T1000 (cell line): ENCODE results near the gene SLC25A47.
"Not testable (repeated sequence)": the region's sequence is repeated elsewhere in the genome, so short reads cannot be mapped to it uniquely, and the experiment has no call there.

Experiments
- DNase-seq: peaks from one replicate; lab custom pipeline; 2025; ENCODE audit warnings: mixed read lengths; lab: John Stamatoyannopoulos, UW

SLC25A47 gene

DNA sequence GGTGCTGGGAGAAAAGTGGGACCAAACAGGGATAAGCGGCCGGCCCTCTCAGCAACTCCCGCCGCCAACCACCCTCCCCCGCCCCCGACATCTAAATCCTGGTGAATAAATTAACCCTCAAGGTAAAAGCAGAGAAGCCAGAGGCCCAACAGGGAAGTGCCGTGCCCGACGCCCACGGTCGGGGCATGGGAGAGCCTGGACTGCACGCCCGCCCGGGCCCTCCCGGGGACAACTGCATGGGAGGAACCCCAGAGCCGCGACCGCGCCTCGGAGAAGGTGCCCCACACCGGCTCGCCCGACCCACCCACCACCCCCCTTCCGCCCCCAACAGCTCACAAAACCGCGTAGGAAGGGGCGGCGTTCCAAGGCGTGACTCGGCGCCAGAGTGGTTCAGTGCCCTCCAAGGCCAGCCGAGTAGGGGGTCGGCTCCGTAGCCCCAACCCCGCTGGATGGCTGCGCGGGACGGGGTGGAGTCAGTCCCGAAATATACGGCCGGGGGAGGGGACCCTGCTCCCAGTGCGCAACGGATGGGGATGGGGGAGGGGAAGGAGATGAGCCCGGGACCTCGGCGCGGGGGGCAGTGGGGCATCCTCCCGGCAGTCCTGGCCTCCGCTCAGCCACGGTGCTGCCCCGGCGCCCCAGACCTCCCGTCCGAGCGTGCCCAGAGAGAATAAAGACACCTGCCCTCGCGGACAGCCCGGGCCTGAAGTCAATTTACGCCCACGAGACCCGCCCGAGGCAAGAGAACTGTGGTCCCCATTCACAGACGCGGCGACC is 17.6 kb upstream of the SLC25A47 start:
- no peak for DNase-seq

DNA sequence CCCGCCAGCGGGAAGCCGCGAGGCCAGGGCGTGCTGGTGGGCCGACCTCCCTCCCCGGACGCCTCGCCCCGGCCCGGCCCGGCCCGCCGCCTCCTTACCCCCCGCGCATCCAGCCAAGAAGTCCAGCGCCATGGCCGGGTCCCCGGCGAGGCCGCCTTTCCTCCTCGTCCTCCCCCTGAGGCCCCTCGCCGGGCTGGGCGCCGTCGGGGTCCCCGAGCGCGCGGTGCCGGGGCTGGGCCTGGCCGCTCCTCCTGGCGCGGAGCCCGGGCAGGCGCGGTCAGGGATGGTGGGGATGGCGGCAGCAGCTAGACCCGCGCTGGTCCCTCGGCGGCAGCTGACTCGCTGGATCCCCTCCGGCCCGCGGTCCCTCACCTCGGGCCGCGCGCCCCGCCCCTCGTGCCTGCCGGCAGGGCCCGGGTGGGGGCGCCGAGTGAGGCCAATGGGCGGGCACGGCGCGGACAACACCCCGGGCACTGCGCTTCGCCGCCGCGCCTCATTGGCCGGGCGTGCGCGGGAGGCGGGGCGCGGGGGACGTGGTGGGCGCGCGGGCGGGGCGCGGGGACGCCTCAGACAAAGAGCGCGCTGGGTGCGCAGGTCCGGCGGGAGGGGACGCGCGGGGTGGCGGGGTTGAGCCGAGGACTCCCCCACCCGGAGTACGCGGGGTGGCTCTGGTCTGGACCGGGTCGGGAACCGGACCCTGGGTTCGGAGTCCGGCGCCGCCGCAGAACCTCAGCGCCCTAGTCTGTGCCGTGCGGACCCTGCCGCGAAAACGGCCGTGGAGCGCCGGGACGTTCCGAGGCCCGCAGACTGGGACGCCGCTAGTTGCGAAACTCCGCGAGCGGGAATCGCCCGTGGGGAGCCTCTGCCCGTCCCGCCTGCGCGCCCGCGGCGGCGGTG is 16.8 kb upstream of the SLC25A47 start, which contains the start of gene SLC25A29:
TSS of gene SLC25A29 (minus strand) at position 344 of the 897 bp plus-strand sequence. CDS start at position 132, 212 bp downstream.
- DNase-seq = peak; percentile 67

DNA sequence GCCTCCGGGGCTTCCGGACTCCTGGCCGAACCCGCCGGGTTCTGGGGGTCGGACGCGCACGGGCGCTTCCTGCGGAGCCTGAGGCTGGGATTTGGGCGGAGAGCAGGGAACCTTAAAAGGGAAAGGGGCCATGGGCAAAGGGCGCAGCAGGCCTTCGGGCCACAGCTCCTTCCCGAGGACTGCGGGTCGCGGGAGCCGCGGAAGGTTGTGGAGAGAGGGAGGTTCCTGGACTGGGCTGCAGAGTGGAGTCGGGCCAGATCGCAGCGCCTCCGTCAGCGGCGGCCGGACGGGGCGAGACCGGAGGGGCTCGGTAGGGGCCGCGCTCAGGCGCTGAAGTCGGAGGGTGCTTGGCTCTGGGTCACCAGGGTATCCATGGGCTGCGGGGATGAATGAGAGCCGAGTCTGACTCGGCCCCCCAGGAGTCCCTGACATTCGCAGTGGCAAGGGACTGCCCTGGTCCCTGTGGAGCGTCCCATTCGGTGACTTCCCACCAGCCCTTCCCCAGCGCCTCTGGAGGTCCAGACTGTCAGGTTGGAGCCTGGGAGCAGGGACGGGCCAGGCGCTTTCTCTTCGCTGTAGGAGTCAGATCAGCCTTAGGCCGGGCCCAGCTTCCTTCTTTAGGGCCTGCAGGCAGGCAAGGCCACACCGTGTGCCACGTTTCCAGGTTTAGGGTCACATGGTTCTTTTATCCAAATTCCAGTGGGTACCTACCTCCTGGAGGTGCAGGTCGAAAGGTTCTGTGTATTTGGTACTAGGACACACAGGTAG is 16.0 kb upstream of the SLC25A47 start:
- no peak for DNase-seq

GRCh38 chr14:100307766-100308426 is 15.2 kb upstream of the SLC25A47 start:
- DNase-seq = no peak

DNA sequence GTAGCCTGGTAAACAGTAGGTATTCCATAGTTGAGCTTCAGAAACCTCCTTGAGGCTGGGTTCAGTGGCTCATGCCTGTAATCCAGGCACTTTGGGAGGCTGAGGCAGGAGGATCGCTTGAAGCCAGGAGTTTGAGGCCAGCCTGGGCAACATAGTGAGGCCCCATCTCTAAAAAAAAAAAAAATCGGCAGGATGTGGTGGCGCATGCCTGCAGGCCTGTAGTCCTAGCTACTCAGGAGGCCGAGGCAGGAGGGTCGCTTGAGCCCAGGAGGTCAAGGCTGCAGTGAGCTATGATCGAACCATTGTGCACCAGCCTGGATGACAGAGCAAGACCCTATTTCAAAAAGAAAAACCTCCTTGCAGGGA is 14.7 kb upstream of the SLC25A47 start:
- not testable (repeated sequence) for DNase-seq

GRCh38 chr14:100309028-100309737 is 14.0 kb upstream of the SLC25A47 start:
- DNase-seq = no peak

- not testable (repeated sequence) for DNase-seq
Measured at GRCh38 chr14:100312110-100312876, 10.8 kb upstream of the SLC25A47 start.

- DNase-seq = no peak
Measured at GRCh38 chr14:100312877-100313400, 10.2 kb upstream of the SLC25A47 start.

- DNase-seq = no peak
Measured at GRCh38 chr14:100313464-100314230, 9.5 kb upstream of the SLC25A47 start.

DNA sequence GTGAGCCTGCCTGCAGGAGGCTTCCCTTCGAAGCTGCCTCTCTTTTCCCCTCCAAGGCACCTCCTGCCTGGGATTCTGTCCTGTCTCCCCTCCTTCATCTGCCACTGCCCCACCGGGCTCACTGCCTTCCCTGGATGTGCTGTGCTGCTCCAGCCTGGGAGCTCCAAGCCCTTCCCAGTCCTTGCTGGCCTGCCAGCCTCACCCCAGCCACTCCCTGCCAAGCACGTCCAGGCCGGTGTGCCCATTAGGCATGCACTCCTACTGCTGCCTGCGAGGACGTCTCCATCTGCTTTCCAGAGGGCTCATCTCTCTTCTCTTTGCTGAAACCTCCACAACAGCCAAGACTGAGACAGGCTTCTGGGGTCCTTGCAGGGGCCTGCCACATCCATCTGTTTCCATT is 8.4 kb upstream of the SLC25A47 start:
- DNase-seq = no peak

DNA sequence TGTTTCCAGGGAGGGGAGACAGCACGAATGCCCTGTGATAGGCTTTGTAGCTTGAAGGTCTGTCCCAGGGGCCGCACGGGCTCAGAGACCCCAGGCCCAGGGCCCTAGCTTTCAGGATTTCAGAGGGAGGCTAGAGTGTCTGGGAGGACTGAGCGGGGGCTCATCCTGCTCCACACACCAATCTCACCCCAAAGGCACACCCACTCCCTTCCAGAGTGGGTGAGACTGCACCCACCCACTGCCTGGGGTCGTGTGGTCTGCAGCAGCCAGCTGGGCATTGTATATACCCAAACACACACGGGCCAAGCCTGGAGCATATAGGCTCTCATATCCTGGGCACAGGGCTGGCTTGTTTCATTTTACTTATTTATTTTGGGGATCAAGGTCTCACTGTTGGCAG is 5.8 kb upstream of the SLC25A47 start:
- DNase-seq = no peak

DNA sequence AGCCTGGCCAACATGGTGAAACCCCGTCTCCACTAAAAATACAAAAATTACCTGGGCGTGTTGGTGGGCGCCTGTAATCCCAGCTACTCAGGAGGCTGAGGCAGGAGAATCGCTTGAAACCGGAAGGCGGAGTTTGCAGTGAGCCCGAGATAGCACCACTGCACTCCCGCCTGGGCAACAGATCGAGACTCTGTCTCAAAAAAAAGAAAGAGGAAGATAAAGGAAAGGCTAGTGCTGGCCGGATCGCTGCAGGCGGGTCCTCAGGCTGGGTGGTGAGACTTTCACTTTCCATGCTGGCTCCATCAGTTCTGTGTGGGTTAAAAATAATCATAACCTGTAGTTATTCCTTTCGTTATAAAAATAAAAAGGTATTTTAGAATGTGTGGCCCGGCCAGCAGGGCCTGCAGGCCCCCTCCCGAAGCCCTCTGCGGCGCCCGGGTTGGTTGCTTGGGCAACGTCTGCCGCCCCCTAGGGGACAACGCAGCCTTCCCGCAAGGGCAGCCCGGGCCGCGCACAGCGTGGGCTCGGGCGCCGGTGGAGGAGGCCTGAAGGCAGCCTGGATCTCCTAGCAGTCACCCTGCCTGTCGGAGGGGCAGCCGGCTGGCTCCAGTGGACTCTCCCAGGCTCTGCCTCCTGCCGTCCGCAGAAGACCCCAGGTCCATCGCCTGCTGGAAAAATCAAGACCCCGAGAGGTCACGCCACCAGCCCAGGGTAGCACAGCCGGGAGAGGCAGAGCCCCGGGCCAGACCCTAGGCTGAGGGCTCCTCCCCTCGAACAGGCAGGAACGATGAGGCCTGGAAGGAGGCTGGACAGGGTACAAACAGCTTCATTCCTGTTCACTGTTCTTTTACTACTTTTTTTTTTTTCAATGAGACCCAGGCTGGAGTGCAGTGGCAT is 5.0 kb upstream of the SLC25A47 start:
- DNase-seq = no peak

DNA sequence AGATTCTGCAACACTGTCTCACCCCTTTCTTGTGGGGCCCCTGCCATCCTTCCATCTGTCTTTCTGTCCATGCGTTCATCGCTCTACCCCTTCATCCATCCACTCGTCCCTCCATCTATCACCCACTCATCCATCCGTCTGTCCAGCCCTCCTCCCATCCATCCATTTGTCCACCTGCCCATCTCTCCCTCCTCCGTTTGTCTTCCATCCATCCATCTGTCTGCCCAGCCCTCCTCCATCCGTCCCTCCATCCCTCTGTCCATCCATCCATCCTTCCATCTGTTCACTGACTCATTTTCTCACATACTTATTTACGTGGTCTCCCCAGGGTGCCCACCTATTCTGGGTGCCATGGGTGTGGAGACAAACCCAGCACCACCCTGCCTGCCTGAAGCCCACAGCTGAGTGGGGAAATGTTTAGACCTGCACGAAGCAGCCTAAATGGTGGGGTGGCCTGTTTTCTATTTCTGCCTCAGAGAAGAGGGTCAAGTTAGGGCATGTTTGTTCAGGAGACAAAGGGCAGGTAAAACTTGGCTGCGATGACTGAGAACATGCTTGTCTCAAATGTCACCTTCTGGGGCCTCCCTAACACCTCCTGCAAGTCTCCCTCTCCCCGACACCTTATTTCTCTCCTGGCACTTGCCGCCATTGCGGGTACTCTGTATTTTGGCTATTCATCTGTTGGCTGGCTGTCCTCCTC is 2.8 kb upstream of the SLC25A47 start:
- no peak for DNase-seq

- DNase-seq = no peak
Measured at GRCh38 chr14:100321473-100322137, 1.5 kb upstream of the SLC25A47 start.

GRCh38 chr14:100322138-100322957 is 791 bp upstream of the SLC25A47 start:
- DNase-seq = no peak

GRCh38 chr14:100323942-100324307 is 786 bp downstream of the SLC25A47 start:
- no peak for DNase-seq
